HL-60 (cell line): ENCODE results near the gene JAK1.

Experiments used
- CTCF ChIP-seq: IDR thresholded peaks from one replicate; pipeline ENCODE4 v1.5.1; 2011; ENCODE audit warnings: low read length, control low read depth, inconsistent platforms; ENCODE audit not compliant: insufficient read depth
- GABPA ChIP-seq: IDR thresholded peaks from 2 replicates; pipeline ENCODE4 v1.6.1; 2012; ENCODE audit warnings: low read depth
- POLR2AphosphoS5 ChIP-seq: IDR thresholded peaks from 2 replicates; pipeline ENCODE4 v1.6.1; 2012; ENCODE audit warnings: low read depth
- REST ChIP-seq: IDR thresholded peaks from 2 replicates; pipeline ENCODE4 v1.6.1; 2012; ENCODE audit warnings: low read depth; ENCODE audit not compliant: insufficient replicate concordance
- SPI1 ChIP-seq: IDR thresholded peaks from 2 replicates; pipeline ENCODE4 v1.6.1; 2012; ENCODE audit warnings: low read depth, mild to moderate bottlenecking, borderline replicate concordance

- TF ChIP-seq CTCF, result no peak
- TF ChIP-seq GABPA, result no peak
- TF ChIP-seq SPI1, result no peak
- no peak for TF ChIP-seq POLR2AphosphoS5
- no peak for TF ChIP-seq REST
These were observed 78.6 kb downstream of the JAK1 start for GRCh38 chr1:64887689-64888217.
